ENCODE results near the gene IFI27. TPM values are rescaled to one million over a fixed set of nuclear protein-coding genes. Genes with fewer than 3 reads are reported as not detected.

IFI27 gene
- total and polyA plus RNA-seq, 2 of the 4 experiments (the other 2 are of a cell fraction), result under 0.01 to 0.60 TPM

- WGBS, 2 experiments (ENCODE audit: extremely low coverage in 2 of 2, insufficient read length in 1 of 2), result no CpG with 5 or more reads among the region's 3 CpGs
- DNase-seq (no peak), ATAC-seq (ENCODE audit: low read depth) (no peak)
- no peak overlapping the region for H4K5ac ChIP-seq (ENCODE audit: low read depth, low read length)
- H4K91ac ChIP-seq (ENCODE audit: insufficient read depth, low read depth, low read length), result peak overlapping the region; percentile 43; the same call in 1 of the 2 replicates
- H2BK5ac ChIP-seq (ENCODE audit: low read depth, low read length, poor library complexity, severe bottlenecking), result peak overlapping the region; percentile 39
- H3K14ac ChIP-seq (replicated peaks; ENCODE audit: low read depth, low read length), result peak overlapping the region; percentile 22
- in situ Hi-C loops (cut with MboI; ENCODE audit: low sequenced_read_pairs) (no loop called here), intact Hi-C loops (cut with micrococcal nuclease) (no loop called here), dilution Hi-C loops (cut with HindIII; ENCODE audit: low sequenced_read_pairs, unreplicated experiment) (no loop called here)
- H3K36me3 ChIP-seq (ENCODE audit: control insufficient read depth, insufficient read depth, low read length), result peaks cover under 1% of the 10 kb centered on the region; the same call in 1 of the 2 replicates
- H3K27ac ChIP-seq (ENCODE audit: insufficient read depth, low read length), result peak overlapping the region; percentile 26; the same call in 1 of the 2 replicates
- ChIA-PET CTCF (no interaction called here), POLR2A (ENCODE audit: unreplicated experiment) (no interaction called here)
- BruUV-seq (replicated peaks), result no TSS peak
- peak overlapping the region; percentile 59 for H3K4ac ChIP-seq (ENCODE audit: low read depth, low read length)
- H2AK9ac ChIP-seq (replicated peaks; ENCODE audit: low read depth, low read length, poor library complexity), result peak overlapping the region; percentile 15
- no peak overlapping the region; a peak in 1 of 4 replicates for H4K8ac ChIP-seq (ENCODE audit: low read depth in 2 of 2, low read length in 2 of 2)
- 0 out of 2 replicates have a peak overlapping the region, but pooled peaks have one; percentile 9 for H3K4me2 ChIP-seq (ENCODE audit: low read depth, low read length)
- peak overlapping the region; percentile 7; the same call in 1 of the 3 replicates for H2BK15ac ChIP-seq (ENCODE audit: low read depth, low read length)
- H3K9ac ChIP-seq (ENCODE audit: low read depth, low read length), result no peak overlapping the region
- no peak overlapping the region for H3K56ac ChIP-seq (ENCODE audit: extremely low read depth, insufficient read depth, low read length)
- 0 out of 2 replicates have a peak, but pooled peaks cover 2% of the 10 kb centered on the region for H4K20me1 ChIP-seq (ENCODE audit: insufficient read depth, low read length)
- H3K27me3 ChIP-seq (ENCODE audit: control insufficient read depth, insufficient read depth, low read length), result peaks cover 6% of the 10 kb centered on the region; the same call in 1 of the 2 replicates
- peak overlapping the region; percentile 48 for H2BK120ac ChIP-seq (ENCODE audit: low read depth, low read length)
- H3K4me1 ChIP-seq (ENCODE audit: control insufficient read depth, insufficient read depth, low read length), result peaks cover 13% of the 10 kb centered on the region
- H3K23ac ChIP-seq (ENCODE audit: low read depth, low read length), result peak overlapping the region; percentile 36; the same call in 1 of the 2 replicates
- peak overlapping the region; percentile 23; the same call in 1 of the 2 replicates for H2AK5ac ChIP-seq (ENCODE audit: low read depth, low read length)
- H2AFZ ChIP-seq (replicated peaks; ENCODE audit: low read length, poor library complexity), result peak overlapping the region; percentile 65
- peak overlapping the region; percentile 33; the same call in 1 of the 2 replicates for H2BK20ac ChIP-seq (ENCODE audit: low read depth, low read length)
- peak overlapping the region; percentile 2; the same call in 1 of the 2 replicates for H3K18ac ChIP-seq (ENCODE audit: low read depth, low read length)
- H3K79me1 ChIP-seq (ENCODE audit: low read depth in 1 of 2, low read length in 2 of 2), result no peaks in the 10 kb centered on the region
- TF ChIP-seq FOS (IDR thresholded peaks at IDR 0.05; ENCODE audit: low read depth, low read length) (no peak), MAZ (IDR thresholded peaks at IDR 0.05; ENCODE audit: borderline replicate concordance, low read depth, low read length) (0 out of 2 replicates have a peak, but pooled peaks have one; percentile 15)
- H3K4me3 ChIP-seq (ENCODE audit: insufficient read depth, low read depth, low read length), result no peak overlapping the region
- H3K9me1 ChIP-seq (ENCODE audit: insufficient read depth, low read length), result peaks cover 5% of the 10 kb centered on the region; the same call in 1 of the 2 replicates
- H3K9me3 ChIP-seq (ENCODE audit: control insufficient read depth, insufficient read depth, low read length), result peaks cover 3% of the 10 kb centered on the region
These were observed 10.9 kb downstream of the IFI27 start for GRCh38 chr14:94121485-94121884.

All from IMR-90 (cell line).